Skin of body (tissue), 2 donors: ENCODE data around the gene FNIP1. TPM values are rescaled to one million over a fixed set of nuclear protein-coding genes. Genes with fewer than 3 reads are reported as not detected.
"Not testable (repeated sequence)": the region's sequence is repeated elsewhere in the genome, so short reads cannot be mapped to it uniquely, and the experiment has no call there.

Experiments
- DNase-seq: peaks from one replicate; lab custom pipeline; 2025; lab: John Stamatoyannopoulos, UW
- total RNA-seq: library from RNA; depleted of rRNA; stranded (reverse); fragments of >200 nt; gene quantifications from one replicate; pipeline ENCODE4 v1.2.3, GENCODE V29; 2014

The FNIP1 gene
- total RNA-seq, 1 donor from 2014 or later, result 53.7 TPM

GRCh38 chr5:131786900-131787692 is 9.7 kb downstream of the FNIP1 start:
- DNase-seq, result no peak

GRCh38 chr5:131786036-131786435 is 10.8 kb downstream of the FNIP1 start:
- DNase-seq, result peak; percentile 13

- no peak for DNase-seq
Measured at GRCh38 chr5:131783874-131784273, 12.9 kb downstream of the FNIP1 start.

DNA sequence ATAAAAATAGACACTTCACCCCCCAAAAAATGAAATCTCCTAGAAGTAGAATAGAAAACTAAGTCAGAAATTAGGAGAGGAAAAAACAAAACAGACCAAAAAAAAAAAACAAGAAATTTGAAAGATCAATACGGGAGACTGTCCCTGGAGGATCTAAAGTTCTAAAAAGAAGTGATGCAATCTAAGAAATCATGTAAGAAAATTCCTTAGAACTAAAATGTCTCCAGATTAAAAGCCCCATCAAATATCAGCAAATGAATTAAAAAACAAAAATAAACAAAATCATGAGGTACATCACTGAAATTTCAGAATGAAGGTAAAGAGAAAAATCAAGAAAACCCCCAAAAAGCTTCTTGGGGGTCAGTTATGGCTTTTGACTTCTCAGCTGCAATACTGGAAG is 13.5 kb downstream of the FNIP1 start:
- DNase-seq, result no peak

- DNase-seq, result no peak
Measured at GRCh38 chr5:131782717-131783116, 14.1 kb downstream of the FNIP1 start.

DNA sequence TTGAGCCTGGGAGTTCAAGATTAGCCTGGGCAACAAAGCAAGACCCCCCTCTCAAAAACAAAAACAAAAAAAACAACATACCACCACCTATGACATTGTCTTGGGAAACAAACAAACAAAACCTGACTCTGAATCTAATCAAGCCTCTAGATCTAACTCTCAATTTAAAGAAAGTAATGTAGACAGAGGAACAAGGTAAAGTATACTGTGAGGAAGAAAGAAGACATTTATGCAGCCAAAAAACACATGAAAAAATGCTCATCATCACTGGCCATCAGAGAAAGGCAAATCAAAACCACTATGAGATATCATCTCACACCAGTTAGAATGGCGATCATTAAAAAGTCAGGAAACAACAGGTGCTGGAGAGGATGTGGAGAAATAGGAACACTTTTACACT is 18.7 kb downstream of the FNIP1 start:
- DNase-seq, result not testable (repeated sequence)

DNA sequence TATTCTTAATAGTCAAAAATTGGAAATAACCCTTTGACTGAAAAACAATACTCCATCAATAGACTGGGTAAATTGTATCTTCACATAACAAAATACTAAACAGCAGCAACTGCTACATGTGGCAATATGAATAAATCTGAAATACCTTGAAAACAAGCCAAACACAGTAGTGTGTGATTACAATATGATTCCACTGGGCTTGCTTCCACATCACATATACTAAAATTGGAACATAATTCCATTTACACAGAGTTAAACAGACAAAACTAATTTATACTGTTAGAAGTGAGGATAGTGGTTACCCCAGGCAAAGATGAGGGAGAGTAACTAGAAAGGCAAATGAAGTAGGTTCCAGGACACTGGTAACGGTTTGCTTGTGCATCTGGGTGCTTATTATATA is 20.4 kb downstream of the FNIP1 start:
- peak; percentile 84 for DNase-seq

GRCh38 chr5:131774652-131775367 is 22.0 kb downstream of the FNIP1 start:
- no peak for DNase-seq

DNA sequence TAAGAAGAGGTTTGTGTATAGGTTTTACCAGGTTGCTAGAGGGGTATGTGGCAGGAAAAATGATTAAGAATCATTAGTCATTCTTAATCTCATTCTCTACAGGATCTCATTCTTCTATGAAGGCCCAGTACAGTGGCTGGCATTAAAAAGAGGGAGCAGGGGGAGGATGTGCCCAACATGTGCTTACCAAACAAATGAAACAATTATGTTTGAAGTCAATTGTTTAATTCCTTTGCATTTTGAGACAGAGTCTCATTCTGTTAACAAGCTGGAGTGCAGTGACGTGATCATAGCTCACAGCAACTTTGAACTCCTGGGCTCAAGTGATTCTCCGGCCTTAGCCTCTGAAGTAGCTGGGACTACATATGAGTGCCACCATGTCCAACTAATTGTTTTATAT is 23.0 kb downstream of the FNIP1 start:
- no peak for DNase-seq

GRCh38 chr5:131771692-131772091 is 25.1 kb downstream of the FNIP1 start:
- DNase-seq, result no peak

- DNase-seq, result no peak
Measured at GRCh38 chr5:131769961-131770360, 26.9 kb downstream of the FNIP1 start.

- no peak for DNase-seq
Measured at GRCh38 chr5:131769336-131769735, 27.5 kb downstream of the FNIP1 start.

DNA sequence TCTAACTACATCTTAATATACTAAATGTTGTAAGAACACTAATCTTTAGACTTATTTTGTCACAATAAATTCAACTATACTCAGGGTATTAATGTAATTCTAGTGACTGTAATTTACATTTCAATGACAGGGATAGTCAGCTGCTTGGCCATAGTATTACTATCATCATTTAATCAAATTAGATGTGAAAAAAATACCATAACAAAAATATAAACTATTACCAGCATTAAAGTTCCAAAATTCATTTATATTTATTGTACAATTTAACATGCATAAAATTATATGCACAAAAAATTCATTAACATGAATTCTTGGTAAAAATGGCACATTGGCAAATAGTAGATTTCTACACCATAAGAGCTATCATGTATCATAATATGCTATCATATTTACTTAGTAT is 28.9 kb downstream of the FNIP1 start:
- DNase-seq, result no peak

GRCh38 chr5:131766689-131767088 is 30.1 kb downstream of the FNIP1 start:
- no peak for DNase-seq

GRCh38 chr5:131765261-131765660 is 31.6 kb downstream of the FNIP1 start:
- no peak for DNase-seq

GRCh38 chr5:131763968-131764367 is 32.8 kb downstream of the FNIP1 start:
- DNase-seq, result no peak

DNA sequence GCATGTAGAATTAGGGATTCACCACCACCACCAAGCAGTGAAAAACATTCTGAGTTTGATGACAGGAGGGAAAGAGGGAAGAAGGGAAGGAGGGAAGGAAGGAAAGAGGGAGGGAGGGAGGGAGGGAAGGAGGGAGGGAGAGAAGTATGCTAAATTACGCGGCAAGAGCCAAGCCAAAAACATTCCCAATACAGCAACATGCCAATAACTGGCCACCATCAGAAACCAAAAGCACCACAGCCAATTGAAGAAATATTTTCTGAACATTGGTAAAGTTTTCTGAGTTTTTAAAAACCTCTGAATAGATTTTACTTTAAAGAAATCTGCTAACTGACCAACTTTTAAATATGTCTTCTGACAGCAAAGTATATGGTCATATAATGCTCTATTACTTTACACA is 36.0 kb downstream of the FNIP1 start:
- DNase-seq, result no peak

DNA sequence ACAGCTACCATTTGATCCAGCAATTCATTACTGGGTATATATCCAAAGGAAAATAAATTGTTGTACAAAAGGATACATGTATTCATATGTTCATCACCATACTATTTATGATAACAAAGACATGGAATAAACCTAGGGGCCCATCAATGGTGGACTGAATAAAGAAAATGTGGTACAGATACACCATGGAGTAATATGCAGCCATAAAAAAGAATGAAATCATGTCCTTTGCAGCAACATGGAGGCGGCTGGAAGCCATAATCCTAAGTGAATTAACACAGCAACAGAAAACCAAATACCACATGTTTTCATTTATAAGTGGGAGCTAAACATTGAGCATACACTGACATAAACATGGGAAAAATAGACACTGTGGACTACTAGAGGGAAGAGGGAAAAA is 37.1 kb downstream of the FNIP1 start:
- no peak for DNase-seq

DNA sequence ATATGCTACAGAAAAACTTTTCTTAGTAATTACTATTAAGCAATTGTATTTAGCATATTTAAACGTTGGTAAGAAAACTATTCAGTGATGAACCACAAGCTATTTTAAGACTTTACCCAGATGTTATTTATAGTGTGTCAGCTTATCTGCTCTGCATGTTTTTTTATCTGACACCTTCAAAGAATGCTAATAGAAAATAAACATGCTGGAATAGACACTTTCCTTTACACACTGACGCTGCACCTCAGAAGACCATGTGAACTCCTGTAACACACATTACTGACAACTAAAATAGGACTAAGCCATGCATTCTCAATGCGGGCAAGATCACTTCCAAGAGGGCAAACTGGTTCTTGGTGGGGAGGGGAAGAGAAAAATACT is 38.3 kb downstream of the FNIP1 start:
- DNase-seq, result no peak

- DNase-seq, result no peak
Measured at GRCh38 chr5:131757830-131758519, 38.8 kb downstream of the FNIP1 start.

- no peak for DNase-seq
Measured at GRCh38 chr5:131756942-131757341, 39.9 kb downstream of the FNIP1 start.

GRCh38 chr5:131754363-131754762 is 42.5 kb downstream of the FNIP1 start:
- no peak for DNase-seq
